ENCODE measurements around the gene OBI1. TPM values are rescaled to one million over a fixed set of nuclear protein-coding genes. Genes with fewer than 3 reads are reported as not detected.

The OBI1 gene
- total and polyA plus RNA-seq, 12 donors, result 1.5 to 14.3 (median 7.5) TPM

DNA sequence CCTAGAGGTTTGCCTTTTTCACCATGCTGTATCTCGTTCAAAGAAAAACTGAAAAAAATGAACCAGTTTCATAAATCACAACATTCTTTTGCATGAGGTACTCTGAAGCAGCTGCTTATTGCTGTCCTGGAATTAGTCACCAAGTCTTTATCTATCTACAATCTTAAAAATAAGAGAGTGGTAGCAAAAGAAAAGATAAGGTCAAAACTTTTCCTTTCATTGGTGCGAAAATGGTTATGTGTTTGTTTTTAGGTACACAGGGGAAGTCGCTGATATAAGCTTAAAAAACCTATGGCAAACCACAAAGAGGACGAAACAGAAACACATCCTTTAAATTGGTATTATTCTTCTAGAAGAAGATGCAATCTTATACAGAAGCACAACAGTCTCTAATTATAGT is 20.7 kb downstream of the OBI1 start:
- Histone ChIP-seq H3K27ac (no peak overlapping the region), H3K4me3 (no peak overlapping the region), H3K4me1 (replicated peaks in 1 of 2) (peaks cover 0 to 4% of the 10 kb centered on the region in 2 donors), H3K36me3 (replicated peaks in 1 of 2) (peaks cover 0 to 5% of the 10 kb centered on the region in 2 donors), H3K27me3 (no peaks in the 10 kb centered on the region), H3K9me3 (replicated peaks in 1 of 3) (no peaks in the 10 kb centered on the region)
- intact Hi-C loops (cut with DNase I), result no loop called here
- 57 to 60% (median 57%) methylated on average over 4 of the region's 4 CpGs for WGBS, 4 donors
- no peak for TF ChIP-seq POLR2A (IDR thresholded peaks at IDR 0.05)
- TF ChIP-seq, protein P1, sequence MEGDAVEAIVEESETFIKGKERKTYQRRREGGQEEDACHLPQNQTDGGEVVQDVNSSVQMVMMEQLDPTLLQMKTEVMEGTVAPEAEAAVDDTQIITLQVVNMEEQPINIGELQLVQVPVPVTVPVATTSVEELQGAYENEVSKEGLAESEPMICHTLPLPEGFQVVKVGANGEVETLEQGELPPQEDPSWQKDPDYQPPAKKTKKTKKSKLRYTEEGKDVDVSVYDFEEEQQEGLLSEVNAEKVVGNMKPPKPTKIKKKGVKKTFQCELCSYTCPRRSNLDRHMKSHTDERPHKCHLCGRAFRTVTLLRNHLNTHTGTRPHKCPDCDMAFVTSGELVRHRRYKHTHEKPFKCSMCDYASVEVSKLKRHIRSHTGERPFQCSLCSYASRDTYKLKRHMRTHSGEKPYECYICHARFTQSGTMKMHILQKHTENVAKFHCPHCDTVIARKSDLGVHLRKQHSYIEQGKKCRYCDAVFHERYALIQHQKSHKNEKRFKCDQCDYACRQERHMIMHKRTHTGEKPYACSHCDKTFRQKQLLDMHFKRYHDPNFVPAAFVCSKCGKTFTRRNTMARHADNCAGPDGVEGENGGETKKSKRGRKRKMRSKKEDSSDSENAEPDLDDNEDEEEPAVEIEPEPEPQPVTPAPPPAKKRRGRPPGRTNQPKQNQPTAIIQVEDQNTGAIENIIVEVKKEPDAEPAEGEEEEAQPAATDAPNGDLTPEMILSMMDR (IDR thresholded peaks at IDR 0.05), result no peak
- no peak for DNase-seq

- Histone ChIP-seq H3K9me3 (replicated peaks in 1 of 3) (no peaks in the 10 kb centered on the region), H3K4me3 (no peak overlapping the region), H3K36me3 (replicated peaks in 1 of 2) (peaks cover 0 to 10% of the 10 kb centered on the region in 2 donors), H3K27ac (no peak overlapping the region), H3K4me1 (replicated peaks in 1 of 2) (peaks cover 0 to 4% of the 10 kb centered on the region in 2 donors), H3K27me3 (no peaks in the 10 kb centered on the region)
- TF ChIP-seq, protein P1 (IDR thresholded peaks at IDR 0.05), result no peak
- no peak for TF ChIP-seq POLR2A (IDR thresholded peaks at IDR 0.05)
- intact Hi-C loops (cut with DNase I), result no loop called here
- no peak for DNase-seq
These were observed 22.5 kb downstream of the OBI1 start for GRCh38 chr13:78636495-78636894.

GRCh38 chr13:78632996-78633395 is 26.0 kb downstream of the OBI1 start:
- peaks cover 0 to 4% of the 10 kb centered on the region in 2 donors for H3K36me3 ChIP-seq (replicated peaks in 1 of 2)
- no peaks in the 10 kb centered on the region for H3K9me3 ChIP-seq (replicated peaks in 1 of 3)
- no peak overlapping the region for H3K4me3 ChIP-seq
- 70 to 95% (median 91%) methylated on average over 4 of the region's 4 CpGs for WGBS, 4 donors
- H3K27ac ChIP-seq, result no peak overlapping the region
- H3K4me1 ChIP-seq (replicated peaks in 1 of 2), result no peaks in the 10 kb centered on the region
- TF ChIP-seq, protein P1 (IDR thresholded peaks at IDR 0.05), result no peak
- H3K27me3 ChIP-seq, result no peaks in the 10 kb centered on the region
- no peak for DNase-seq
- intact Hi-C loops (cut with DNase I), result no loop called here

DNA sequence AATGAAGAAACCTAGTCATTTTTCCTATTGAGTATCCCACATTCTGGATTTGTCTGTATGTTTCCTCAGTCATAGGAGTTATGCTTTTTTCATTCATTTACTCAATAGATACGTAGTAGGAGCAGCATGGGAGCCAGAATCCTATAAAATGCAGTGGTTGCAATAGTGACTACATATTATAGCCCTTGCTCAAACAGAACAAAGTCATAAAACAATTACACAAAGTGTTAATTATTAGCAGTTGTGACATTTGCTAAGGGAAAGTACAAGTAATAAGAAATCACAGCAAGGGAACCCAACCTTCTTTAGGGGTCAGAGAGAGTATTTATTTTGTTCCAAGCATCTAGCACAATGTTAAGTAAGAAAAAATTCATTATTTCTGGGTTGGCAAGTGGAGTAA is 27.9 kb downstream of the OBI1 start:
- no peak overlapping the region for H3K27ac ChIP-seq
- H3K4me1 ChIP-seq (replicated peaks in 1 of 2), result no peaks in the 10 kb centered on the region
- no peak overlapping the region for H3K4me3 ChIP-seq
- no peaks in the 10 kb centered on the region for H3K27me3 ChIP-seq
- H3K9me3 ChIP-seq (replicated peaks in 1 of 3), result no peaks in the 10 kb centered on the region
- H3K36me3 ChIP-seq (replicated peaks in 1 of 2), result peaks cover 0 to 4% of the 10 kb centered on the region in 2 donors
- TF ChIP-seq POLR2A (IDR thresholded peaks at IDR 0.05), result no peak
- TF ChIP-seq, protein P1 (IDR thresholded peaks at IDR 0.05), result no peak
- intact Hi-C loops (cut with DNase I), result no loop called here
- no peak for DNase-seq
- 94 to 97% (median 96%) methylated on average over 1 of the region's 1 CpG for WGBS, 4 donors
